Neuronal stem cell (in vitro differentiated cells): ENCODE data around the gene MARCKSL1. TPM values are rescaled to one million over a fixed set of nuclear protein-coding genes. Genes with fewer than 3 reads are reported as not detected.
"Not testable (repeated sequence)": the region's sequence is repeated elsewhere in the genome, so short reads cannot be mapped to it uniquely, and the experiment has no call there.

Source experiments
- DNase-seq: peaks from one replicate; pipeline ENCODE4 v3.0.0-alpha.2; 2013; ENCODE audit warnings: low spot score
- H2AFZ ChIP-seq: one replicate; pipeline ENCODE4 v1.6.1; 2013; ENCODE audit warnings: mild to moderate bottlenecking, low read length, inconsistent platforms
- H2AK5ac ChIP-seq: 2 replicates; pipeline ENCODE4 v1.6.1; 2013; ENCODE audit warnings: low read depth, mild to moderate bottlenecking, inconsistent platforms, low read length, moderate library complexity, mixed read lengths
- H2BK120ac ChIP-seq: 2 replicates; pipeline ENCODE4 v1.6.1; 2013; ENCODE audit warnings: low read depth, mild to moderate bottlenecking, inconsistent platforms, low read length, moderate library complexity, mixed read lengths
- H2BK12ac ChIP-seq: one replicate; pipeline ENCODE4 v1.6.1; 2013; ENCODE audit warnings: low read length, inconsistent platforms
- H2BK15ac ChIP-seq: 2 replicates; pipeline ENCODE4 v1.6.1; 2013; ENCODE audit warnings: mild to moderate bottlenecking, low read length, inconsistent platforms, mixed read lengths
- H2BK5ac ChIP-seq: one replicate; pipeline ENCODE4 v1.6.1; 2013; ENCODE audit warnings: inconsistent platforms, mild to moderate bottlenecking, low read length, moderate library complexity
- H3K14ac ChIP-seq: one replicate; pipeline ENCODE4 v1.6.1; 2013; ENCODE audit warnings: low read length, inconsistent platforms
- H3K18ac ChIP-seq: 2 replicates; pipeline ENCODE4 v1.6.1; 2013; ENCODE audit warnings: low read length, inconsistent platforms
- H3K23ac ChIP-seq: 2 replicates; pipeline ENCODE4 v1.6.1; 2013; ENCODE audit warnings: low read depth, mild to moderate bottlenecking, mixed read lengths, low read length, inconsistent platforms; ENCODE audit not compliant: poor library complexity
- H3K27ac ChIP-seq: replicated peaks from 3 replicates; pipeline ENCODE4 v1.5.1; 2013; ENCODE audit warnings: low read length, inconsistent platforms
- H3K27me3 ChIP-seq, 3 experiments: 2 replicates each; pipeline ENCODE4 v1.6.1; 2013; ENCODE audit warnings: low read length in 3 of 3, mild to moderate bottlenecking in 2 of 3, inconsistent platforms in 1 of 3, low read depth in 1 of 3, mixed read lengths in 1 of 3, moderate library complexity in 1 of 3; ENCODE audit not compliant: control insufficient read depth in 3 of 3, insufficient read depth in 3 of 3
- H3K36me3 ChIP-seq, 2 donors: replicated peaks in 1 of 2; 2 replicates each; pipeline ENCODE4 v1.6.1; 2013; ENCODE audit warnings: low read length in 2 of 2; ENCODE audit not compliant: control insufficient read depth in 2 of 2, insufficient read depth in 2 of 2
- H3K4ac ChIP-seq: 2 replicates; pipeline ENCODE4 v1.6.1; 2013; ENCODE audit warnings: inconsistent platforms, mild to moderate bottlenecking, low read length, moderate library complexity
- H3K4me1 ChIP-seq, 2 donors: 1 replicate in 1 of 2; 2 replicates in 1 of 2; pipeline ENCODE4 v1.6.1; 2013; ENCODE audit warnings: low read length in 2 of 2, low read depth in 1 of 2; ENCODE audit not compliant: control insufficient read depth in 2 of 2, insufficient read depth in 1 of 2
- H3K4me2 ChIP-seq: one replicate; pipeline ENCODE4 v1.6.1; 2013; ENCODE audit warnings: mild to moderate bottlenecking, low read length, inconsistent platforms; ENCODE audit not compliant: insufficient read depth, poor library complexity, severe bottlenecking
- H3K4me3 ChIP-seq, 2 donors: 2 replicates each; pipeline ENCODE4 v1.5.1; 2013; ENCODE audit warnings: low read length in 2 of 2, mild to moderate bottlenecking in 2 of 2, inconsistent platforms in 1 of 2, moderate library complexity in 1 of 2
- H3K79me1 ChIP-seq: one replicate; pipeline ENCODE4 v1.6.1; 2013; ENCODE audit warnings: low read depth, mild to moderate bottlenecking, inconsistent platforms, low read length, moderate library complexity
- H3K9ac ChIP-seq: one replicate; pipeline ENCODE4 v1.6.1; 2013; ENCODE audit warnings: mild to moderate bottlenecking, low read depth, low read length, inconsistent platforms; ENCODE audit not compliant: poor library complexity
- H3K9me3 ChIP-seq, 2 donors: replicated peaks in 1 of 2; 2 replicates each; pipeline versions ENCODE3 to v1.6.1; 2013; ENCODE audit warnings: low read length in 2 of 2, mild to moderate bottlenecking in 2 of 2, inconsistent platforms in 1 of 2, low read depth in 1 of 2, mixed read lengths in 1 of 2, moderate library complexity in 1 of 2; ENCODE audit not compliant: control insufficient read depth in 2 of 2, insufficient read depth in 1 of 2
- H4K8ac ChIP-seq: one replicate; pipeline ENCODE4 v1.6.1; 2013; ENCODE audit warnings: low read depth, mild to moderate bottlenecking, inconsistent platforms, low read length, moderate library complexity
- H4K91ac ChIP-seq: one replicate; pipeline ENCODE4 v1.6.1; 2013; ENCODE audit warnings: low read length, low read depth, mild to moderate bottlenecking, inconsistent platforms; ENCODE audit not compliant: poor library complexity
- WGBS, 2 donors: extraction: QIAGEN DNeasy Blood & Tissue Kit; methylation state at CpG; one replicate each; pipeline ENCODE4 v1.1.7; 2013; ENCODE audit warnings: missing lambda C conversion rate in 2 of 2, mixed read lengths in 1 of 2; ENCODE audit not compliant: insufficient read length in 2 of 2, insufficient replicate concordance in 1 of 2; ENCODE audit errors: extremely low coverage in 2 of 2; 5-methylcytosine and 5-hydroxymethylcytosine counted together
- small RNA-seq: library from polyadenylated mRNA; stranded (forward); fragments of <200 nt; extraction: miRNeasy Mini kit (QIAGEN cat#:217004); gene quantifications from one replicate; pipeline ENCODE3, GENCODE V24; 2013; ENCODE audit not compliant: insufficient read depth

MARCKSL1 gene

GRCh38 chr1:32285658-32286057, 50.4 kb downstream of the MARCKSL1 start:
- Histone ChIP-seq H2BK12ac (no peak overlapping the region), H3K9ac (no peak overlapping the region), H3K27me3 (no peaks in the 10 kb centered on the region), H3K4me3 (no peak overlapping the region), H4K91ac (no peak overlapping the region), H3K4ac (no peak overlapping the region), H3K23ac (no peak overlapping the region), H2BK5ac (no peak overlapping the region), H3K9me3 (no peaks in the 10 kb centered on the region), H3K4me2 (no peak overlapping the region), H3K4me1 (no peaks in the 10 kb centered on the region), H4K8ac (peak overlapping the region; percentile 56), H2AFZ (no peak overlapping the region), H2AK5ac (no peak overlapping the region), H2BK120ac (no peak overlapping the region), H3K14ac (no peak overlapping the region), H3K36me3 (no peaks in the 10 kb centered on the region), H2BK15ac (no peak overlapping the region), H3K79me1 (no peaks in the 10 kb centered on the region), H3K27ac (no peak overlapping the region), H3K18ac (peak overlapping the region; percentile 8)
- WGBS, 2 donors, result no CpG with 5 or more reads among the region's 3 CpGs
- DNase-seq, result no peak

GRCh38 chr1:32284777-32285176, 51.3 kb downstream of the MARCKSL1 start:
- H2AK5ac ChIP-seq, H3K27me3 ChIP-seq, H3K18ac ChIP-seq, DNase-seq, H2AFZ ChIP-seq, H3K9me3 ChIP-seq, H4K91ac ChIP-seq, H3K79me1 ChIP-seq, H3K4me2 ChIP-seq, H2BK15ac ChIP-seq, H2BK120ac ChIP-seq, H4K8ac ChIP-seq, H3K4ac ChIP-seq, H3K9ac ChIP-seq, H3K4me3 ChIP-seq, H3K27ac ChIP-seq, H2BK12ac ChIP-seq, H3K36me3 ChIP-seq, H3K4me1 ChIP-seq, H3K23ac ChIP-seq, H2BK5ac ChIP-seq, H3K14ac ChIP-seq: not testable (repeated sequence)
- no CpG with 5 or more reads among the region's 8 CpGs for WGBS, 2 donors

Small RNA genes within 50 kb of the gene (small RNA-seq; reads per million reads assigned to genes)
- not detected for gene RF00019
